Measurements from ENCODE around the gene NUP107.
"Not testable (repeated sequence)": the region's sequence is repeated elsewhere in the genome, so short reads cannot be mapped to it uniquely, and the experiment has no call there.

NUP107 gene

DNA sequence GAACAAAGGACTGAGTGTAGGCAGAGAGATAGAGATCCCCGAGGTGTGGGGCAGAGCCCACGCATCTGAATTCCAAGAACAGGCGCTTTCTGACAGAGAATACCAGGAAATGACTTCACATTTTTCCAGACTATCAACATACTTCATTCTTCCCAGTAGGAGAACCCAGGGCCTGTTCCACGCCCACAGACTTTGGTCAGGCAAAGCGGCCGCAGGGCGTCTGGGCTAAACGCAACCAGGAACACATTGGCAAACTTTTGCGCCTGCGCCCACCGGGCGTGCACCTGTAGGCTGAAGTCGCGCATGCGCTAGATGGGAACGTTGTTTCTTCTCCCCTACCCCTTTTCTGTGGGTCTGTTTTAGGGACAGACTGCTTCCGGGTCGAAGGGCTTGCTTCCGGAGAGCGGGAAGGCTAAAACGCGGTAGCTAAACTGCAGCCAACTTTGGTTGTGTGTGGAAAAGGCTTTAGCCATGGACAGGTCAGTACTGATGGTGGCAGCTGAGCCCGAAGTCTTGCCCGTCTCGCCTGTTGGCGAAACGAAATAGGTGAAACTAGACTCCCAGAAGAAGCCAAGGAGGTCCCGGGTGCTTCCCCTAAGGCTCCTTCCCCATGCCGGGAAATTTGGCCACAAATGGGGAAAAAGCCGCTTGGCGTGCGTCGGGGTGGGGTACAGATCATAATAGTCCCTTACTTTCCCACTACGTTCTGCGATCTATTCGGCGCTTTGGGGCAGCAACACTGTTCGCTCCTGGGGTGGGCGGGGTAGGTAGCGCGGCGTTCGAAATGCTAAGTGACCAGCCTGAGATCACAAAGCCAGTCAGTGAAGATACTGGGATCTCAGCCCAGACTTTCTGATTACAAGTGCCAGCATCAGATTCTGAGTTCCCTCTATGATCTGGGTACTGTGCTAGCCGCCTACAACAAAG, at the start of gene NUP107:
TSS of gene NUP107 (plus strand) at position 384 of the 927 bp plus-strand sequence. CDS start at position 472, 88 bp downstream.
- DNase-seq: peak; percentile 91

DNA sequence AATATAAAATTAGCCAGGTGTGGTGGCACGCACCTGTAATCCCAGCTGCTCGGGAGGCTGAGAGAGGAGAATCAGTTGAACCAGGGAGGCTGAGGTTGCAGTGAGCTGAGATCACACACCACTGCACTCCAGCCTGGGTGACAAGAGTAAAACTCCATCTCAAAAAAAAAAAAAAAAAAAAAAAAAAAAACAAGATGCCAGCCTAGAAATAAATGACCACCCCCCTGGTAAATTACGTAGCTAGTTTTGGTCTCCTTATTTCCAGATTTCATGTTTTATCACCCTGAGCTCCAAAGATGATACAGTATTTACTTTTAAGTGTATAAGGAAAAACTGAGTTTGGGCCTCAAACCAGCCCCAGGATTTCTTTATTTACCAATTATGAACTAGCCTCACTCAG, 49.3 kb upstream of the NUP107 start:
- not testable (repeated sequence) for DNase-seq

DNA sequence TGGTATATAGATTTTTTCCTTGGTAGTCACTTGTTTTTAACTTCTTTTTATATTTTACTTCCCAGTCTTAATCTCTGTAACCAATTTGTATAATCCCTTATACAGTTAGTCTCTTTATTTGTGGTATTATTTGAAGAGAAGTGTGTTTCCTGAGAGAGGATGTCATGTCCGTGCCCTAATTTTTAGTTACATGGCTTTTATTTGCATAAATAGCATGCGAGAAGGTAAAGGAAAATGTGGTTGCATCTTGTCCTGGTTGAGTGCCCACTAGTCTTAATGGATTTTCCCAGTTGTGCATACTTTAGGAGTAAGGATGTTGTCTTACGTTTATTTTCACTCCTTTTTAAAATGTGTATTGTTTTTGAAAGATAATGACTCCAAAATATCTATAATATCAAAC, 48.6 kb upstream of the NUP107 start:
- no peak for DNase-seq

DNA sequence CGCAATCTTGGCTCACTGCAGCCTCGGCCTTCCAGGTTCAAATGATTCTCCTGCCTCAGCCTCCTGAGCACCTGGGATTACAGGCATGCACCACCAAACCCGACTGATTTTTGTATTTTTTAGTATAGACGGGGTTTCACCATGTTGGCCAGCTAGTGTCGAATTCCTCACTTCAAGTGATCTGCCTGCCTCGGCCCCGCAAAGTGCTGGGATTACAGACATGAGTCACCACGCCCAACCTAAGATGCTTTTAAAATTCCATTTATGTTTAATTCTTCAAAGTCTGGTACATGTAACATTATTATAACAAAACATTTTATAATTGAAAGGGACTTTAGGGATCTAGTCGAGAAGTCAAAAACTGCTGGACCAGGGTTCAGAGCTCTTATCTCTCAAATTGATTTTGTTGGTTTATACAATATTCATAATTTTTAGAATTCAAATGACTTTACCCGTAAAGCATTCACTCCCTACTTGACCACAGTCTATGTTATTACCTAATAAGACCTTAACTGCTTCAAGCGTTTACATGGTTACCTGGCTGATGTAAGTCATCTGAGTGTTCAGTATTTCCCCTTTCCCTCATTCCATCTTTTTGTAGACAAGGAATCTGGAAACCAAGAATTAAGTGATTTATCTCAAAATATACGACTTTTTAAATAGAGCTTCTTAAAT, 47.9 kb upstream of the NUP107 start:
- DNase-seq: no peak

DNA sequence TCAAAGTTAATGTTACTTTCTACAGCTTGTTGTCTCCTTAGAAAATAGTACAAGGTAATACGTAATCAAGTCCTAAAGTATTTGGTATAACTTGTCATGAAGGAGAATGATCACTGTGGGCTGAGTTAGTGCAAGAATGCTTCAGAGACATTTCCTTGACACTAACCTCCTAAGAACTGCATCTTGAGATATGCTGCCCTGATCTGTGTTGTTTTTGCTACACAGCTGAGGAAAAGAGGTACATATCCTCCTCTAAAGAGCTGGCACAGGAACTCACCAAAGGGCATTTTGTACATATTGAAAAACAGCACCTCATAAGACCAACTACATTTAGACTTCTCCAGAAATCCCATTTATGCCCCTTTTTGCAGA, 47.4 kb upstream of the NUP107 start:
- DNase-seq: no peak

DNA sequence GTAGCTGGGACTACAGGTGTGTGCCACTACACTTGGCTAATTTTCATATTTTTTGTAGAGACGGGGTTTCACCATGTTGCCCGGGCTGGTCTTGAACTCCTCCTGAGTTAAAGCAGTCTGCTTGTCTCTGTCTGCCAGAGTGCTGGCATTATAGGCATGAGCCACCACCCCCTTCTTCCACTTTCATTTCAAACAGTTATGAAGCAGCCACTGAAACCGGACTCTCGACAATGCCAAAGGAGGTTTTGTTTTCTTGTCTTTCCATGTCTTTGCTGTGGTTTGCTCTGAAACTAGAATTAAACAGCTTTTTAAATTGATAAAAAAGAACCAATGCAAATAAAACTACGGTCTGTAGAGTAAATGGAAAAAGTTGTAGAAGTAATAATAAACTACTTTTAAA, 45.6 kb upstream of the NUP107 start:
- DNase-seq: no peak

DNA sequence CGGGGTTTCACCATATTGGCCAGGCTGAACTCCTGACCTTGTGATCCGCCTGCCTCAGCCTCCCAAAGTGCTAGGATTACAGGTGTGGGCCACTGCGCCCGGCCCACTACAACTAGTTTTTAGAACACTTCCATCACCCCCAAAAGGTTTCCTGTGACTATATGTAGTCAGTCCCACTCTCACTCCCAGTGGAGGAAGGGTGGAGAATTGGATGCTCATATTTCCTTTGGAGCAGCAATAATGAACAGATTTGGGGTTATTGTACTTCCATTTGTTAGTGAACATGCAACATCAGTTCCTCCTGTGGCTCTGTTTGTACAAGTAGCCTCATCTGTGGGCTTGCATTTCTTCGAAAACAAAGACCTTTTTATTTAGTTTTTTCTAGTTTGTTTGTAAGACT, 40.3 kb upstream of the NUP107 start:
- DNase-seq: no peak

DNA sequence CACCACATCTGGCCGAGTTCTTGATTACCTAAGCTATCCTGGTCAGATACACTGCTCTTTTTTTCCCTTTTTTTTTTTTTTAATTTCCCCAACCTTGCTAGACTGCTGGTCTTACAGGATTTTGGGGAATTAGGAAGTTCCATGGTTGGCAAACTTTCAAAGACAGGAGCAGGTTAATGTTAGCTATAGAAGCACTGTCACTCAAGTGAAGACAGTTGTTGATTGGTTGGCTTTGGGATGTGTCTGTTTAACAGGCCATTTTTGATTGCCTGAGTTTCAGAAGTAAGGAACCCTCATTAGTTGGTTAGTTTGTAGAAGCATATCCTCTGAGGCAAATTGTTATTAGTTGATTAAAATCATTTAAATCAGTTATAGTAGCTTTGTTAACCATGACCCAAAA, 39.3 kb upstream of the NUP107 start:
- DNase-seq: no peak

DNA sequence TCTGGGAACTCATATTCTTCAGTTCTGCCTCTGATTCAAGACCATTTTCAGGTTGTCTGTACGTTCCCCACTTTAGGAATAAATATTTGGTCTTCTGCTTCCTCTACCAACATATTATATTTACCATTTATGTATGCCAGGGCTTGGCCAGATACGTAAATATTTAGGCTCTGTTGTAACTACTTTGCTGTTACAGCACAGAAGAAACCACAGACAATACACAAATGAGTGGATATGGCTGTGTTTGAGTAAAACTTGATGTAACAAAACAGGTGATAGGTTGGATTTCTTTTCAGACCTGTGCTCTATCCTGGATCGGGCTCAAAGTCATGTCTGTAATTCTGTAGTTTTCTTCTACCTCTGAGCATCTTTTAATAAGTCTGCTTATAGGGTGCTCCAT, 38.6 kb upstream of the NUP107 start:
- DNase-seq: no peak

DNA sequence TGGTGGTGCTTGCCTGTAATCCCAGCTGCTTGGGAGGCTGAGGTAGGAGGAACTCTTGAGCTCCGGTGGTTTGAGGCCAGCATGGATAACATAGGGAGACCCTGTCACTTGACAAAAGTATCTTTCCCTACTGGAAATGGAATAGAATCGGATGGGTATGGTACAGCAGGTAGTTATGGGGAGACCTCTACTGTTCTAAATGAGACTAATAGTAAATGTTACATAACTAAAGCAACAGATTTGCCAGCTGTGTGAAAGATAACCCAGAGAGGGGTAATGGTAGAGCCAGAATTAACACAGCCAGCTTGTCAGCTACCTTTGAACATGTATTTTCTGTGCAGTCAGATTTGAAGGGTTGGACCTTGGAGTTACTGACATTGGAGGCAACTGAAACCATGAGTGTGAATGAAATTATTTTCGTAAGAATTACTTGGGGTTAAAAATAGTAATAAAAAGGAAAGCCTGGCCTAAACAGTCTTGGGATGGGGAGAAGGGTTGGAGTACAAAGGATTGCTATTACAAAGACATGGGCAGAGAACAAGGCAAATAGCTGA, 21.7 kb upstream of the NUP107 start:
- no peak for DNase-seq

DNA sequence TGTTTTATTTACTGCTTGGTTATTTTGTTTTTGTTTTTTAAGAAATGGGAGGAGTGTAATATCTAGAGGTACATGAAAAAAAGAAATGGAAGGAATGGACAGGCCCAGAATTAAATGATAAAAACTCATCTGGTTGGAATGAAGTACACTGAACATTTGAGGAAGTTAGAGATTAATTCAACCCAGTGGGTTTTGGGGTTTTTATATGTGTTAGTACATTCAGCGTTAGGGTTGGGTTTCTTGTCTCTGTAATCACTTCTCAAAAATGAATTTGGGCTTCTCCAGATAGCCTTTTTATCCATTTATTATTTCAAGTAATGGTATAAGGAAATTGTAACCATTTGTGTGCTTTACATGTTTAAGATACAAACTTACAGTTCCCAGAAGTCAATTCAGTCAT, 19.5 kb upstream of the NUP107 start:
- DNase-seq: no peak

DNA sequence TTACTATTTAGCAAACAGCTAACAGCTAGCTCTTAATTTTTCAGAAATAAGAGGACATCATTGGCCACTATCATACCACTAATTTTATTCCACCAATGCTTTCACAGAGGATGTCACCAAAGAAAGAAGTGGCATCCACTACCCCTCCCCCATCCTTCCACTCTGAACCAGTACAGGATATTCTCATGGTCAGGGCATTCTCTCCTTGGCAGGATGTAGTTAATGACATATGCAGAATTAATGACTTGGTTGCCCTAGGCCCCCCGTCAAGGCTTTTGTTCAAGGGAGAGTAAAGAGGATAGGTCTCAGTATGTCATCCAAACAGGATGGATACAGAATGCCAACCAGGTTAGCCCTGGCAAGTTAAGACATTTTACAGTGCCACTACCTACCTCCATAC, 18.9 kb upstream of the NUP107 start:
- DNase-seq: no peak

DNA sequence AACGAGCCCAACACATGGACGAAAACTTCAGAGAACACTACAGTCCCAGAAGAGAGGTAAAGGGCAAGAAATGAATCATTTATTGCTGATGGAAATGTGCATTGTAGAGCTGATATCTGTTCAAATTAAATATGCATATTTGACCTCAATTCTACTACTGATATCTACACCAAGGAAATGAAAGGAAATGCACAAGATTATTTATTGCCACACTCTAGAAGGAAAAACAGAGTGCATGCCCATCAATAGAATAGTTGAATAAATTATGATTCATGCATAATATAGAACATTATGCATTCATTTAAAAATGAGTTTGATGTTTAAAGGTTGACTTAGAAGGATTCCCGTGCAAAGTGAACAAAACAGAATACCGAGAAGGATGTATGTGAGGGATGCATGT, 15.6 kb upstream of the NUP107 start:
- no peak for DNase-seq

DNA sequence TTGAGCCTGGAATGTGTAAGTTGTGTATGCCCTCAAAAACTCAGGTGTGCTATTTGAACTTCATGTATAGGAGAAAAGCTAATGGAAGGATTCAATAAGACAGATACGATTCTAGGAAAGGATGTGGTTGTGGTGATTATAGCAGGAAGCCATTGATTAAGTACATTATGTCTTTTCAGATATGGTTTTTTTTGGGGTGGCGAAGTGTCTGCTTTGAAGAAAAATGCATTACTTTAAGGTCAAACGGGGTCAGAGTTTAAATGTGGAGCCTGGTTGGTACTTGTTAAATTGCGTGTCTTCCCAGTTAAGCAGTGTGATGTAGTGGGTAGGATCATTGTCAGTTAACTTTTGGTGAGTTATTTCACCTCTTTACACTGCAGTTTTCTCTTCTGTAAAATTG, 13.0 kb upstream of the NUP107 start:
- no peak for DNase-seq

DNA sequence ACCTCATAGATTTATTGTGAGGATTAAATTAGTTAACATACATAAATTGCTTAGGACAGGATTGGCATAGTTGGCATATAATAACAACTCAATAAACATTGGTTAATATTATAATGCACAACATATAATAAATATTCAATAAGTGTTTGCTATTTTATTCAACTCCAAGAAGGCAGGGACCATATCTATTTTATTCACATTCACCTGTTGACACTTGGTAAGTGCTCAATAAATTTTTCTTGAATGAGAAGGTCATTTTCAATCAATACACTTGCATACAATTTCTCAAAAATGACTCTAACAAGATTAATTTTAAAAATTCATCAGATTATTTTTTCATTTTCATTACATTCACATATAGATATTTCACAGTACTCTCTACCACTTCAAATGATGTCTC, 12.4 kb upstream of the NUP107 start:
- no peak for DNase-seq

DNA sequence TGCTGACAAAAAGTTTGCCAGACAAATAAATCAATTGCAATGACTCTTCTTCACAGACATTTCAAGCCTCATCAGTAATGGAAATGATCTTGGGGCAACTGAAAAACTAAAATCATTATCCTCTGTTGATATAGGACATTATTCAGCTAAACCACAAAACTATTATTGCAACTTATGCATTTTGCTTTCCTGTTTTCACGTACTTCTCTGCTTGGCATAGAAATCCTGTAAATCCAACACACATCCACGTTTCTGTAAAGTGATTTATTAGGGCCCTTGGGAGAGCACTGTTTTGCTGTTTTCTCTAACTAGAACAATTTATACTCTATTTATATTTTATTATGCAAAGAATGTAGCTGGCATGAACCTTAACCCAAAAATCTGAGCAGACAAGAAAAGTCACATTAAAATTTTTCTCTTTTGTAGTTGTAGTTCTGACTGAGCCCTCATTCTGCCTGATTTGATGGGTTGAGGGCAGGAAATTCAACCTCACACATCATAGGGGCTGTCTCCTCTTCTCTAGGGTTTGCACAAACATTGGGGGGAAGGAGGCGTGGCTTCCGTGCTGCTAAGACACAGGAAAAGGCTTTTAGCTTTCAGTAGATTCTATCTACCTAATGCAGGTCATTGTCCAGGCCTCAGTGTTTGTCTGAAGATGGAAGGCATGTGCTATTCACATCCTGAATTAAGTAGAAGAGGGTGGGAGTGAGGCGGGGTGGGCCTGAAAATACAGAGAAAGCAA, 11.5 kb upstream of the NUP107 start:
- DNase-seq: peak; percentile 49

DNA sequence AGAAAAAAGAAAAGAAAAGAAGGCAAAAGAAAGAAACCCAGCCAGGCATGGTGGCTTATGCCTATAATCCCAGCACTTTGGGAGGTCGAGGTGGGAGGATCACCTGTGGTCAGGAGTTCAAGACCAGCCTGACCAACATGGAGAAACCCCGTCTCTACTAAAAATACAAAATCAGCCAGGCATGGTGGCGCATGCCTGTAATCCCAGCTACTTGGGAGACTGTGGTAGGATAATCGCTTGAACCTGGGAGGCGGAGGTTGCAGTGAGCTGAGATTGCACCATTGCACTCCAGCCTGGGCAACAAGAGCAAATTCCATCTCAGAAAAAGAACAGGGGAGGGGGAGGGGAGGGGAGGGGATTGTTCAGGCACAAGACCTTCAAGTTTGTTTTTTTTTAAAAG, 9.9 kb upstream of the NUP107 start:
- not testable (repeated sequence) for DNase-seq

DNA sequence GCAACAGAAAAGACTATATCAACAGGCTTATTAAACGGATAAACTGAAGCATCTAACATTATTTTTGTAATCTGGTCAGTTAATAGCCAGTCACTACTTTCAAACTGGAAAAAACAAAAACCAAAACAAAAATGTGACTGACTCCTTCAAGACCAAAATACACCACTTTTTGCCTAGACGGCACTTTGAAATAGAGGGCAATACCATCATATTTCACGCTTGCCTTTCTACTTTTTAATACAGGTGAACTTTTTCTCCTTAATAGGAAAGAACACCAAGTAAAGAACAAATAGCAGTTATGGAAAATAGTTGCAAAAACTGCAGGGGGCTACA, 550 bp upstream of the NUP107 start:
- DNase-seq: no peak

DNA sequence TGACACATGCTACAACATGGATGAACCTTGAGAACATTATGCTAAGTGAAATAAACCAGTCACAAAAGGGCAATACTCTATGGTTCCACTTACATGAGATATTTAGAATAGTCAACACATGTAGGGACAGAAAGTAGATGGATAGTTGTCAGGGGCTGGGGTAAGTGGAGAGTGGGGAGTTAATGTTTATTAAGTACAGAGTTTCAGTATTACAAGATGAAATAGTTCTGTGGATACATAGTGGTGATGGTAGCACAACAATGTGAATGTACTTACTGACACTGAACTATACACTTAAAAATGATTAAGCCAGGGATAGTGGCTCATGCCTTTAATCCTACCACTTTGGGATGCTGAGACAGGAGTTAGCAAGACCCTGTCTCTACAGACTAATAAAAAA, 8.7 kb downstream of the NUP107 start:
- no peak for DNase-seq

DNA sequence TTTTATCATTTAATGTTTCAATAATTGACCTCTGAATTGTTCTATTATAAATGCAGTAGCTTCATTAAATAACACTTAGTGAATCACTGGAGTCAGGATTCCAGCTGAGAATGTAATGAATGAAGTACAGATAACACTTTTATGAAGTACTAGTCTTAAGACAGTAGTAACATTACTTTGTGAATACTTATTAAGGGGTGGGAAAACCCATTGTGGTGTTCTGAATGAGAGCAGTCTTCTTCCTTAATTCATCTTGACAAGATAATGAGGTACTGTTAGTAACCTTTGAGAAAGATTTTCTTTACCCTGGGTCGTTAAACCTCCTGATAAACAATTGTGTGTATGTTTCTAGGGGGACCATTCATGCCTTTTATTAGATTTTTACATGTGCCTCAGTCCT, 12.7 kb downstream of the NUP107 start:
- no peak for DNase-seq

DNA sequence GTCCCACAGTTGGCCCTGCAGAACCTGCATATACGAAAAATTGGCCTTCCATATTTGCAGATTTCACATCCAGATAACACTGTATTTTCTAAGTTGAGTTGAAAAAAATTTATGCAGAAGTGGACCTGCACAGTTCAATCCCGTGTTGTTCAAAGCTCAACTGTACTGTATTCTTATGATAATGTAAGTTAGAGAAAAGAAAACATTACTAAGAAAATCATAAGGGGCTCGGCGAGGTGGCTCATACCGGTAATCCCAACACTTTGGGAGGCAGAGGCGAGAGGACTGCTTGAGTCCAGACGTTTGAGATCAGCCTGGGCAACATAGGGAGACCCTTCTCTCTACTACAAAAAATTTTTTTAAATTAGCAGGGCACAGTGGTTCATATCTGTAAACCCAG, 41.0 kb downstream of the NUP107 start:
- DNase-seq: no peak

DNA sequence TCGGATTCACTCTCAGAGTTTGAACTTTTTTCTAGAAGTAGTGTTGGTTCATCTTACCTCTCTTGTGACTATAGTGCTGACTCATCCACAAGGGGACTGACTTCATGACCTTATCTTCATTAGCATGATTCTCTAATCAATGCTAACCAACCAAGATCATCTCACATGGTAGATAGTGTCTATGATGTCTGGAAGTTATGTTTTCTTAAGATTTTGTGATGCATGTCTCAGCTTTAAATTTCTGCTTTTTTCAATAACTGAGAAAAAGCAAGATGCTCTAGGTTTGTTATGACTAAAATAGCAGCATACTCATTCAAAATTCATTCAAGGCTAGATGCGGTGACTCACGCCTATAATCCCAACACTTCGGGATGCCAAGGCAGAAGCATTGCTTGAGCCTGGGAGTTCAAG, 46.9 kb downstream of the NUP107 start:
- no peak for DNase-seq

DNA sequence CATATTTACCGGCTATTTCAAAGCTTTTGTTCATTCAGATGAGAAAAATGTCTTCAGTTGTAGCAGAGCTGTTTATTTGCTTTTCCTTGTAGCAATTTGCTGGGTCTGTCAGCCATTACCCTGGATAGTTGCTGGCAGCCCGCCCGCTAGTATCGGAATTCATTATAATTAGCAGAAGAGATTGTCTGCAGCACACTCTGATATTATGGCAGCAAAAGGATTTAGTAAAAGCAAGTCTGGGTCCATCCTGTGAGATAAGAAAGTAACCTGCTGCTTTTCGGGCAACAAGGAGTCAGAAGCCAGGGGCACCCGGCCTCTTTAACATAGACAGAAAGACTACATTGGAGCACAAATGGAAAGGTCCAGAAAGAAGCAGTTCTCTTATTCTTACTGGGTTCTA, 53.1 kb downstream of the NUP107 start:
- DNase-seq: no peak

DNA sequence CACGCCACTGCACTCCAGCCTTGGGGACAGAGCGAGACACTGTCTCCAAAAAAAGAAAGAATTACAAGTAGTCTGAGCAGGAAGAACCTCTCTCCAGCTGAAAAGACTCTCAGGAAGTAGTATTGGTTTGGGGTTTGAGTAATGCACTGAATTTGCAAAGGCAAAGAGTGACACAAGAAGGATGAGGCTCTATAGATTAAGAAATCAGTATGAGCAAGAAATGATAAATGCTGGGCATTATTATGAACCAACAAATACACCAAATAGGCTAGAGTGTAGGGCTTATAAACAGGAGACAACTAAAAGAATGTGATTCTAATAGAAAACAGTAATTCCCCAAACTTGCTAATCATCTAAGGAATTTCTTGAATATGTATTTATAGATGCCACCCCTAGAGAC, 56.6 kb downstream of the NUP107 start:
- DNase-seq: no peak

All from NK-92 treated with Interleukin-12 subunit alpha and Interleukin-12 subunit beta, amount 100 ng/mL, for 24 hours (cell line).